K562 (cell line): ENCODE measurements around the gene PPP6R1. TPM values are rescaled to one million over a fixed set of nuclear protein-coding genes. Genes with fewer than 3 reads are reported as not detected.

Source experiments
- FOS ChIP-seq: IDR thresholded peaks from 3 replicates; pipeline ENCODE4 v1.6.1; 2011; ENCODE audit not compliant: insufficient read length; ENCODE audit errors: extremely low read depth
- HCFC1 ChIP-seq: IDR thresholded peaks from 2 replicates; pipeline ENCODE4 v1.6.1; 2012; ENCODE audit warnings: low read depth, low read length, improper control_type of control experiment
- HDAC2 ChIP-seq: fragments of 450-650 bp; IDR thresholded peaks from 2 replicates; pipeline ENCODE4 v1.6.1; 2016; ENCODE audit warnings: mild to moderate bottlenecking
- KLF1 ChIP-seq: fragments of 450-650 bp; IDR thresholded peaks from 2 replicates; pipeline ENCODE4 v1.6.1; 2016; ENCODE audit warnings: missing genetic modification characterization, missing compliant biosample characterization
- LARP7 ChIP-seq: fragments of 450-650 bp; IDR thresholded peaks from 2 replicates; pipeline ENCODE4 v1.6.1; 2016
- MAFG ChIP-seq: fragments of 450-650 bp; conservative IDR thresholded peaks from 2 replicates; pipeline ENCODE4 v1.6.1; 2016; ENCODE audit warnings: missing genetic modification characterization, missing compliant biosample characterization
- PKNOX1 ChIP-seq: fragments of 450-650 bp; IDR thresholded peaks from 2 replicates; pipeline ENCODE4 v1.6.1; 2016
- RBBP5 ChIP-seq: fragments of 200-600 bp; sonication (generic); IDR thresholded peaks from 2 replicates; pipeline ENCODE4 v1.6.1; 2012; ENCODE audit warnings: borderline replicate concordance, mild to moderate bottlenecking, low read length, control low read depth, inconsistent platforms; ENCODE audit not compliant: insufficient read depth, poor library complexity, severe bottlenecking
- RHOXF2B ChIP-seq: fragments of 250-450 bp; sonication (Bioruptor Pico); conservative IDR thresholded peaks from 2 replicates; pipeline ENCODE4 v1.5.1; 2021
- STAT5B ChIP-seq: fragments of 250-450 bp; sonication (Bioruptor Pico); IDR thresholded peaks from 2 replicates; pipeline ENCODE4 v1.8.0; 2021; ENCODE audit warnings: mild to moderate bottlenecking, inconsistent platforms
- SUPT5H ChIP-seq: fragments of 450-650 bp; IDR thresholded peaks from 2 replicates; pipeline ENCODE4 v1.6.1; 2016
- ZBTB34 ChIP-seq: fragments of 250-450 bp; sonication (Bioruptor Pico); IDR thresholded peaks from 2 replicates; pipeline ENCODE4 v1.8.0; 2021; ENCODE audit warnings: mild to moderate bottlenecking, moderate library complexity
- ZFP91 ChIP-seq: sonication (generic); formaldehyde crosslinking; IDR thresholded peaks from 2 replicates; pipeline ENCODE4 v1.8.0; 2022; ENCODE audit warnings: mild to moderate bottlenecking, missing genetic modification reagents
- ZNF174 ChIP-seq: fragments of 250-450 bp; sonication (Bioruptor Pico); IDR thresholded peaks from 2 replicates; pipeline ENCODE4 v1.4.0; 2020; ENCODE audit warnings: mild to moderate bottlenecking
- ZNF175 ChIP-seq: fragments of 200-800 bp; sonication (Bioruptor generic); IDR thresholded peaks from 2 replicates; pipeline ENCODE4 v1.6.1; 2016; ENCODE audit warnings: low read depth, mild to moderate bottlenecking, missing genetic modification characterization, missing compliant biosample characterization
- ZNF609 ChIP-seq: sonication (generic); formaldehyde crosslinking; IDR thresholded peaks from 2 replicates; pipeline ENCODE4 v1.8.1; 2023; ENCODE audit warnings: missing genetic modification reagents, mild to moderate bottlenecking, borderline replicate concordance
- ZNF639 ChIP-seq, 2 experiments: fragments of 200-800 bp in 1 of 2; sonication (Bioruptor generic) in 1 of 2; sonication (generic) in 1 of 2; formaldehyde crosslinking in 1 of 2; IDR thresholded peaks in 1 of 2; conservative IDR thresholded peaks in 1 of 2; 2 replicates each; pipeline versions ENCODE4 v1.5.0 to v1.6.1; 2016 to 2020; ENCODE audit warnings: missing compliant biosample characterization in 1 of 2, missing genetic modification characterization in 1 of 2, missing genetic modification reagents in 1 of 2
- polyA plus RNA-seq, 8 experiments: library from polyadenylated mRNA; depleted of rRNA in 4 of 8; stranded (reverse) in 5 of 8; unstranded in 3 of 8; fragments of >200 nt; fragmentation: Nextera tagmentation in 2 of 8; fragmentation: Illumina TruSeq in 1 of 8; extraction: Ambion mirVana in 2 of 8; extraction: Trizol in 1 of 8; gene quantifications; 2 replicates each; pipeline versions ENCODE4 v1.2.1 to v1.2.3, GENCODE V29; 2011 to 2014; ENCODE audit warnings: inconsistent platforms in 1 of 8, missing spikeins in 1 of 8
- total RNA-seq, 7 experiments: library from RNA; depleted of rRNA in 6 of 7; stranded (reverse); fragments of >200 nt in 6 of 7; fragmentation: Illumina TruSeq in 2 of 7; extraction: Trizol in 2 of 7; gene quantifications; 2 replicates each; pipeline versions ENCODE4 v1.2.1 to v1.2.3, GENCODE V29; 2011 to 2021; ENCODE audit warnings: low replicate concordance in 1 of 7

The PPP6R1 gene
- total and polyA plus RNA-seq, 9 of the 15 experiments (the other 6 are each of a cell fraction or from before 2014, with no cell fraction given) = 0.48 to 135 (median 37.2) TPM

- TF ChIP-seq ZNF609 (CRISPR knock-in tag) = no peak
- no peak for TF ChIP-seq RHOXF2B (CRISPR knock-in tag)
- TF ChIP-seq ZNF174 (CRISPR knock-in tag) = no peak
- TF ChIP-seq HDAC2 = peak; percentile 71; the same call in 1 of the 2 replicates
- TF ChIP-seq LARP7 = no peak
- peak; percentile 81 for TF ChIP-seq KLF1 (tag)
- TF ChIP-seq ZFP91 (CRISPR knock-in tag) = no peak
- TF ChIP-seq RBBP5 = peak; percentile 65
- TF ChIP-seq ZBTB34 (CRISPR knock-in tag) = no peak
- 0 out of 4 replicates have a peak, but pooled peaks of 1 of the 2 experiments have one; percentile 23 for TF ChIP-seq ZNF639 (CRISPR knock-in tag; conservative IDR thresholded peaks at IDR 0.05 in 1 of 2, IDR thresholded peaks at IDR 0.05 in 1 of 2)
- TF ChIP-seq PKNOX1 = peak; percentile 74
- peak; percentile 72 for TF ChIP-seq ZNF175 (CRISPR knock-in tag)
- TF ChIP-seq SUPT5H = peak; percentile 90
- no peak for TF ChIP-seq MAFG (tag)
- no peak for TF ChIP-seq STAT5B (CRISPR knock-in tag)
- no peak; the same call in 1 of the 2 replicates for TF ChIP-seq HCFC1
- TF ChIP-seq FOS = peak; percentile 35
Measured at GRCh38 chr19:55206664-55207500, 51.9 kb downstream of the PPP6R1 start (continued).
